GM19035 (cell line): ENCODE results near the gene CRYGN.

Experiments
- ATAC-seq: cut with Tn5 transposase; IDR thresholded peaks from one replicate; pipeline ENCODE4 v1.9.1; 2021; ENCODE audit not compliant: unreplicated experiment

CRYGN gene

GRCh38 chr7:151460474-151460855, 20.5 kb upstream of the CRYGN start:
- no peak for ATAC-seq

DNA sequence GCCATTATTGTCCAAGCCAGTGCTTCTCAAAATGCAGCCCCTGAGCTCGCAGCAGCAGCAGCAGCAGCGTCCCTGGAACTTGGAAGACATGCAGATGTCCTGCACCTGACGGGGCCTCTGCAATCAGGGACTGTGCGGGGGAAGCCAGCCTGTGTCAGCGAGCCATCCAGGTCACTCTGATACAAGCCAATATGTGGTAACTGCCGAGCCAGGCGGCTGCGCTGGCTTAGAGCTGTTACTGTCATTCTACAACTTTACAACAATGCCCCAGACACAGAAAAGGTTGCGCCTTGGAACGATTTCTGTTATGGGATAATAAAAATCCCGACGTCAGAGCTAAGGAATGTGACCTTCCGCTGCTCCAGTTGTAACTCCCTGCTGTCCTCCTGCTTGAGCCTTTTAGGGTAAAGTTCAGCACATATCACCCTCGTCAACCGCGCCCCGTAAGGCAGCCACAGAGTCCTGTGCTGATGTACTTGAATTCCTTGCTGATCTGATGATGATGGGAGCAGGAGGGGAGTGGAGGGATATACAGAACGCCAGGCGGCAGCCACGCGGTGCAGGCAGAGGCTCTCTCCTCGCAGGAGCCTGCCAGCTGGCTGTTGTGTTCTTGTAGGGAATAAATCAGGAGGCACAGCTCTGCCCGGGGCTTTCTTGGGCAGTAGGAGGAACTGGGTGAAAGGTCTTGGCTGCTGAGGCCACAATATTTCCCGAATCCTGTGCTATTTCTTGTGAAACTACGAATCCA, 20.0 kb upstream of the CRYGN start:
- ATAC-seq: no peak

GRCh38 chr7:151457534-151457933, 17.6 kb upstream of the CRYGN start:
- ATAC-seq: no peak

DNA sequence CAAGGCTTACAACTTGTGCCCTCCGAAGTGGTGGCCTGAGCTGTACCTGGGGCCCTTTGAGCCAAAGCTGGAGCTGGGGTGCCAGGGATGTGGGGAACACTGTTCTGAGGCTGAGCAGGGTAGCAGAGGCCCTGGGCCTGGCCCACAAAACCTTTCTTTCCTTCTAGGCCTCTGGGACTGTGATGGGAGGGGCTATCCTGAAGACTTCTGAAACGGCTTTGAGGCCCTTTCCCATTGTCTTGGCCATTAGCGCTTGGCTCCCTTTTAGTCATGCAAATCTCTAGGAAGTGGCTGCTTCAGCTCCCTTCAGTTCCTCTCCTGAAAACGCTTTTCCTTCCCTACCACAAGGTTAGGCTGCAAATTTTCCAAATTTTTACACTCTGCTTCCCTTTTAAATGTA, 16.8 kb upstream of the CRYGN start:
- ATAC-seq: no peak

GRCh38 chr7:151456276-151456675, 16.3 kb upstream of the CRYGN start:
- ATAC-seq: no peak

DNA sequence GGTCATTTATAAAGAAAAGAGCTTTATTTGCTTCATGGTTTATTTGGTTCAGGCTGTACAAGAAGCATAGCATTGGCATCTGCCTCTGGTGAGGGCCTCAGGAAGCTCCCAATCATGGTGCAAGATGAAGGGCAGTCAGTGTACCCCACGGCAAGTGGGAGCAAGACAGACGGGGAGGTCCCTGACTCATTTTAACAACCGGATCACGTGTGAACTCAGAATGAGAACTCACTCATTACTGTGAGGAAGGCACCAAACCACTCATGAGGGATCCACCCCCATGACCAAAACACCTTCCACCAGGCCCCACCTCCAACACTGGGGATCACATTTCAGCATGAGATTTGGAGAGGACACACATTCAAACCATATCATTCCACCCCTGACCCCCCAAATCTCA, 15.7 kb upstream of the CRYGN start:
- ATAC-seq: no peak

DNA sequence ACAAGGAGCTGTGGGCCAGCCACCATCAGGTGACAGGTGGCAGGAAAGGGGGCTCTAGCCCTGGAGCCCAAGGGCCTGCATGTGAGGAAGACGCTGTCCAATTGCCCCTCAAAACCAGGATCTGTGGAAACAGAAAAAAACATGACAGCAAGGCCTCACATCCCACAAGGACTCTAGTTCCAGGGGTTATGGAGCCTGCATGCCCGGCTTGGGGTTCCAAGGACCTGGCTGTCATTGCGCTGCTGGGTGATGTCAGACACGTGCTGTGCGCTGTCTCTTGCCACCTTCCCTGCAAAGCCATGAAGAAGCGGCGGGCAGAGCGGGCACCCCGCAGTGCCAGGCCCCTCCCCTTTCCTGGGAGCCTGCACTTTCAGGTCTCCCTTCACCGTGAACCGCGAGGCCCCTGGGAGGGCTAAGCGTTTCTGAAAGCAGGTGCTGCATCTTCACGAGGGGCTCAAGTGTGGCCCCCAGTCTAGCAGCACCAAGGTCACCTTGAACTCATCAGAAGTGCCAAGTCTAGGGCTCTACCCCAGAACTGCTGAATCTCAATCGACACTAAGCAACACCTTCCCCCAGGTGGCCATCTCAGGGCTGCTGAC, 15.1 kb upstream of the CRYGN start:
- ATAC-seq: no peak

DNA sequence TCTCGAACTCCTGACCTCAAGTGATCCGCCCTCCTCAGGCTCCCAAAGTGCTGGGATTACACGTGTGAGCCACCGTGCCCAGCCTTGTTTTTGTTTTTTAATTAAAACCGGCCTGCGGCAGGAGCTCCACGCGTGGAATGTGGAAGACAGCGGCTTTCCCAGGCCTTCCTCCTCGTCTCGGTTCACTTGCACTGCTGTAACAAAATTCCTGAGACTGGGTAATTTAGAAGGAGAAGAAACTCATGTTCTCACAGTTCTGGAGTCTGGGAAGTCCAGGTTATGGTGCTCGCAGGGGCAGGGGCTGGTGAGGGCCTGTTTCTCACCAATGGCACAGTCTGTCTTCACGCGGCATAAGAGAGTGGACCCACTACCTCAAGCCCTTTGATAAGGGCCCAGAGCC, 14.4 kb upstream of the CRYGN start:
- ATAC-seq: no peak

DNA sequence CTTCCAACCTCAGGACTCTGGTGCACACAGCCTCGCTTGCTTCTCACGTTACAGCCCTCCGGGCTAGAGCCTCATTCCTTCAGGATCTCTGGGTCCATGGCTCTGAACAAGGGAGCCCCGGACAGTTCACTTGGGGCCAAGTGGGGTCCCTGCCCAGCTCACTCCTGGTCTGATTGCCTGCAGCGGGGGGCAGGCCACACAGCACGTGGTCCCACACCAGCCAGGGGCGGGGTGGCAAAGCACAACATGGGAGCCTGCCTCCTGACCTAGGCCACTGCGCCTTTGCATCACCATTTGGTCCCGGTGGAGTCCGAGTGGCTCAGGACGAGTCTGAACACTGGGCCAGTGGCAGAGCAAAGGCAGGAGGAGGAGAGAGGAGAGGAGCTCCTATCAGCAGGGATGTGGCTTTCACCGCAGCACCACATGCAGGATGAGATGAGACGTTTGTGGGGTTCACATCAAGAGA, 13.4 kb upstream of the CRYGN start:
- no peak for ATAC-seq

DNA sequence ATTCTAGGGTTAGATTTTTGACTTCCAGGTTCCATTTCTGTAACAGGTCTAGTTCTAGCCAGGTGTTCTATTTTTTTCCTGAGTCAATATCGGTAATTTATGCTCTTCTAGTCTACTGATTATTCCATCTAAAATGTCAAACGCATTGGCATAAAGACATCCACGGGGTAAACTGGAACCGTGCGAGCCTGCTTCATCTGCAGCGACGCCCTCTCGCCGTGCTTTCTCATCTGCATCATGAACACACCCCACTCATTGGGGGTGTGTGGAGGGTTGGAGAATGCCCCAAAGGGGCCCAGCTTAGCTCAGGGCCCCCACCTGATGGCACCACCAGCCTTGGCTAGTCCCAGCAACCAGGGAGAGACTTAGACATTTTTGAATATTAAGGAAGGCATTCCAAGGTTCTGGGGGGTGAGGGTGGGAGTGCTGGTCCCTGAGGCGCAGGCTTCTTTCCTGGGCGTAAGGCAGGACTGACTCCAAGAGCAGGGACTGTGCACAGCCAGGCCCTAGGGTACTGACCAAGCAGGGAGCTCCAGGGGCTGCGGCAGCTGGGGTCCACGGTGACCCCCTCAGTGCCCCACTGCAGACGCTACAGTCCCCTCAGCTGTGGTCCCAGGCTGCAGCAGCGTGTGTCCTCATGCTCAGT, 12.9 kb upstream of the CRYGN start:
- no peak for ATAC-seq

DNA sequence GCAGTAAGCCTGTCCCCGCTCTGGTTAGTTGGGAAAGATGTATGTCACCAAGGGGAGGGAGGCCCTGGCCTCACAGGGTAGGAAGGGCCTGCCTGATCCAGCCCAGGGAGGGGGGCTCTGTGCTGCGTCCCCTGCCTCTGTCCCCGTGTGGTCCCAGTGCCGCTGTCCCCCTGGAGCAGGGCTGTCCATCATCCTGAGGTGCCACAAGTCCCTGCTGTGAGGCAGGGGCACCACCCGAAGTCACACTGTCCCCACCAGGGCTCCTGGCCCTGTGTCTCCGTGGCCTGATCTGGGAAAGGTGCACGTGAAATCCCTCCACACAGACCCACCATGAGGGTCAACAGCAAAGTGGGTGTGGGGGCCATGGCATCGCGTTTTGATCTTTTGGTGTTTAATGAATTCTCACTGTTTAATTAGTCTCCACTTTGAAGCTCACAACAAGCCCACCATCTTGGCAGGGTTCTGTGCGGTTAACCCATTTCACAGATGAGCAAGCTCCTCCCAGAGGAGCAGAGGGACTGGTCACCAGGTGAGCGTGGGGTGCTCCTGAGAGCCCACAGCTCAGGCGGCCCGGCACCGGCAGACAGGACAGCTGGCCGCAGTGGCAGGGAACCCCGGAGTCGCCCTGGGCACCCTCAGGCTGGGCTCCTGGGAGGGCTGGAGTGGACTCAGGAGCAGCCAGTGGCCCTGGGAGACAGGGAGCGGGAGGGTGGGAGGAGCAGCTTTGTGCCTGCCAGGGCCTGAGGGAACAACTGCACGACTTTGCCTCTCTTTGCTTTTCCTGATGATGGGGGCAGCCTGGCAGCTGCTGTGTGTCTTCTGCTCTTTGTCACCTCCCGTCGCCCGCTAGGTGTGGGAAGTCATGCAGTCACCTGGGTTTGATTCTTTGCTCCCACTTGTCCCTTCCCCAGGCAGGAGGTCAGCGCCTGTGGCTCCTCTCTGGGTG, 12.0 kb upstream of the CRYGN start:
- no peak for ATAC-seq

- ATAC-seq: no peak
Observed at GRCh38 chr7:151451156-151451555, 11.2 kb upstream of the CRYGN start.

GRCh38 chr7:151449990-151450389, 10.0 kb upstream of the CRYGN start:
- ATAC-seq: no peak

- no peak for ATAC-seq
Observed at GRCh38 chr7:151448261-151449252, 8.6 kb upstream of the CRYGN start.

DNA sequence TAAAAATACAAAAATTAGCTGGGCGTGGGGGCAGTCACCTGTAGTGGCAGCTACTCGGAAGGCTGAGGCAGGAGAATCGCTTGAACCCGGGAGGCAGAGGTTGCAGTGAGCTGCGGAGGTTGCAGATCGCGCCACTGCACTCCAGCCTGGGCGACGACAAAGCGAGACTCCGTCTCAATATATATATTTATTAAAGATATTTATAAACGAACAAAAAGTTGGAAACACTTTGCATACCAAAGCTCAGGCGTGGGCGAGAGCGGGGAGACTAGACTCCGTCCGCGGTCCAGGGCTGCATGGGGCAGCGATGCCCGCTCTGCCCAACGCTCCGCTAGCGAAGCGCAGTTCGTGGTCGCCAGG, 7.9 kb upstream of the CRYGN start:
- ATAC-seq: no peak

DNA sequence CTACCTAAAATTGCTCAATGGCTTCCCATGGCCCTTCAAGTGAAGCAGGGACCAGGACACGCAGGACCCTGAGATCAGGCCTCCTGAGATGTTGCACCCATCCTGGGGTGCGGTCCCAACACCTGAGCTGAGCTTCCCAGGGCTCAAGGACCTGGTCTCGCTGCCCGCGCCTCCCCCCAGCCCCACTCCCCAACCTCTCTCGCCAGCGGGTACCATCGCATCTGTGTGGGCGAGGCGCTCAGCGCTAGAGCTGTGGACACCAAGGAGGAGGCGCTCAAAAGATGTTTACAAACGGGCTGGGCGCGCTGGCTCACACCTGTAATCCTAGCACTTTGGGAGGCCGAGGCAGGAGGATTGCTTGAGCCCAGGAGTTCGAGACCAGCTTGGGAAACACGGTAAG, 7.4 kb upstream of the CRYGN start:
- ATAC-seq: no peak

DNA sequence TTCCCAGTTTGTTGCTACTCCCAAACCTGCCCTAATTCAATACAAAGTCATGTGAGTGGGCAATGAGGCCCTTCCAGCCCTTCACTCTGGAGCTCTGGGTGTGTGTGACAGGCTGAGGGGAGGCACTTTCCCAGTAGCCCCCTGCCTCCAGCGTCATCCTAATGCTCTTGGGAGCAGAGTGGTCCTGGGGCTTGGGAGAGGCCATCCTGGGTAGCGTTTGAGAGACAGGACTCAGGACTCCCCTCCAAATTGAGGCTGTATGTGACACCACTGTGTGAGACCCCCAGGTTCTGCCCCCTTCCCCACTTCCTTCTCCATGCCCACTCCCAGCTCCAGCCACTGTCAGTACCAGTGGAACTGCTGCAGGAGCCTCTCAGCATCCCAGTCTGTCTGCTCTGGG, 6.5 kb upstream of the CRYGN start:
- ATAC-seq: no peak

DNA sequence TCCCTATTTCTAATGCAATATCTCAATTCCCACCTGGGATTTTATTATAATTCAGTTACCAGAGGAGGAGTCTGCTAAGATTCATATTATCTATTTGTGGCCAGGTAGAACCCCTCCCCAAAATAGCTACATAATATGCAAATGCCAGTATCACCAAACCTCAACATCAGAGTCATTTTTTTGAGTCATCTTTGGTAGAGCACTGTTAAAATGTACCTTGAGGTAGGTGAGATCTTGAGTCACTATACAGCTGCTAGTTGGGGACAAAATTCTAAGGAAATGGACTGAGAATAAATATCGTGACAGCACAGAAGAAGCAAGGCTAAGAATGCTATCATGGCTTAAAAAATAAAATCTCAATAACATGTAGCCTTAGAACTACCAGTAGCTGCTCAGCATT, 4.7 kb upstream of the CRYGN start:
- no peak for ATAC-seq

DNA sequence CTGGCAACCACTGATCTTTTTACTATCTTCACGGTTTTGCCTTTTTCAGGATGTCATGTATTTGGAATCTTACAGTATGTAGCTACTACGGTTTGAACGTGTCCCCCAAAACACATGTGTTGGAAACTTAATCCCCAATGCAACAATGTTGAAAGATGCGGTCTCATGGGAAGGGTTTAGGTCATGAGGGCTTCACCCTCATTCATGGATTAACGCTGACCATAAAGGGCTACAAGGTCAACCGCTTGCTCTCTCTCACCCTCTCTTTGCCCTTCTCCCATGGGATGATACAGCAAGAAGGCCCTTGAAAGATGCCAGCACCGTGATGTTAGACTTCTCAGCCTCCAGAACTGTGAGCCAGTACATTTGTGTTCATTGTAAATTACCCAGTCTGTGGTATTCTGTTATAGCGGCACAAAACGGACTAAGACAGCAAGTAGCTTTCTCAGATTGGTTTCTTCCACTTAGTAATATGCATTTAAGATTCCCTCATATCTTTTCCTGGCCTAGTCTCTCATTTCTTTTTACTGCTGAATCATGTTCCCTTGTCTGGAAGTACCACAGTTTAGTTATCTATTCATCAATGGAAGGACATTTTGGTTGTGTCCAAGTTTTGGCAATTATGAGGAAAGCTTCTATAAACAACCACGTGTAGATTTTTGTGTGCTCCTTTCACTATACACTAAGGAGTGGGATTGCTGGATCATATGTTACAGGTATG, 3.0 kb upstream of the CRYGN start:
- ATAC-seq: no peak
